ENCODE measurements around the gene CLDN10.

The CLDN10 gene

DNA sequence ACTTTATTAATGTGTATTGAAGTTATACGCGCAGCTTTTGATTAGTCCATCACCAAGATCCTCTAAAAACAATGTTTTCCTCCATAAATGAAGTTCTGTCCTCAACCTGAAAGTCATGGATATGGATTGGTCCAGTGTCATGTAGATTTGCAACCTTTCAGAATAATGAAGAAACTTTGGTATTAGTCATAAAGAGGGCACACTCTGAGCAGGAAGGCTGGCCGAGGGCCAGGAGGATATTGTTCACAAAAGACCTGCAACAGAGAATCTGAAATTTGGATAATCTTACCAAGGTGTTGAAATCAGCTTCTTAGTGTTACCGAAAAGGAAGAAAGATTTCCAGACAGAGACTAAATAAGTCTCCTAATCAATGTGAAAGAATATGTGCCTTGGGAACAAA, 20.7 kb downstream of the CLDN10 start:
- Histone ChIP-seq H3K4me1 (ENCODE audit: control insufficient read depth, insufficient read depth, low read length) (no peaks in the 10 kb centered on the region), H3K27ac (ENCODE audit: low read depth, low read length) (no peak overlapping the region), H3K9ac (ENCODE audit: low read length) (no peak overlapping the region), H3K36me3 (ENCODE audit: control insufficient read depth, insufficient read depth, low read length) (no peaks in the 10 kb centered on the region), H3K4me3 (ENCODE audit: low read length) (no peak overlapping the region), H3K27me3 (ENCODE audit: control insufficient read depth, insufficient read depth, low read length) (no peaks in the 10 kb centered on the region)

DNA sequence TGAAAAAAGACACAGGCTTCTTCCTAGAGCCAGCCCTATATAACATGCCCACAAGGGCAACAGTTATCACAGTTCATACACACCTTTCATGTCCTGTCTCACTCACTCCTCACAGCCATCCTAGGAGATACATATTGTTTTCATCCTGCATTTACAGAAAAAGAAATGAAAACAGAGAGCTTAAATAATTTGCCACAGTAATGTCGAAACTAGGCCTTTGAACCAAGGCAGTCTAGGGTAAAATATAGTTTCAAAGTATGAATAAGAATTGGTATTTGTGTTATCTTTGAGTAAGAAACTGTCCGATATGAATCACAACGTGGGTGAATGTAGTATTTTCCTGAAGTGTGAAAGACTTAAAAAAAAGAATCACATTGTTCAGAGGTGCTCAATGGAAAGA, 26.8 kb downstream of the CLDN10 start:
- H3K9ac ChIP-seq (ENCODE audit: low read length), result no peak overlapping the region
- no peak overlapping the region for H3K4me3 ChIP-seq (ENCODE audit: low read length)
- no peaks in the 10 kb centered on the region for H3K4me1 ChIP-seq (ENCODE audit: control insufficient read depth, insufficient read depth, low read length)
- H3K27me3 ChIP-seq (ENCODE audit: control insufficient read depth, insufficient read depth, low read length), result no peaks in the 10 kb centered on the region
- no peak overlapping the region for H3K27ac ChIP-seq (ENCODE audit: low read depth, low read length)
- H3K36me3 ChIP-seq (ENCODE audit: control insufficient read depth, insufficient read depth, low read length), result peaks cover 7% of the 10 kb centered on the region

DNA sequence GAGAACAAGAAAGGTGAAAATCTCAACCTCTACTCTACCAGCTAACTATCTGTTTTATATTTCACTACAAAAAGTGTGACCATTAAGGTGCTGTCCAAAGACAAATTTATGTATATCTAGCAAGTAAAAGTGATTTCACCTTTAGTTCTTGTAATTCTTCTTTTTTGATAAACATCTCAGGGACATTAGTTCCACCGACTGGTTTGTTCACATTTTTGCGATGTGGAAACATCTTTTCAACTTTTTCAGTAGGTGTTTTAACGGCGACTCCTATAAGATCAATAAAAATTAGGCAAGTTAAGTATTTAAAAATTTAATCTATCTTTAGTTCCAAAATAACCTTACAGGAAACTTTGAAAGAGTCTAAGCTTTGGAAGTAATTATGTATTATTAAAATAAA, 33.3 kb downstream of the CLDN10 start:
- H3K27ac ChIP-seq (ENCODE audit: low read depth, low read length), result no peak overlapping the region
- H3K9ac ChIP-seq (ENCODE audit: low read length), result no peak overlapping the region
- H3K27me3 ChIP-seq (ENCODE audit: control insufficient read depth, insufficient read depth, low read length), result no peaks in the 10 kb centered on the region
- H3K36me3 ChIP-seq (ENCODE audit: control insufficient read depth, insufficient read depth, low read length), result peaks cover 10% of the 10 kb centered on the region
- no peaks in the 10 kb centered on the region for H3K4me1 ChIP-seq (ENCODE audit: control insufficient read depth, insufficient read depth, low read length)
- H3K4me3 ChIP-seq (ENCODE audit: low read length), result no peak overlapping the region

DNA sequence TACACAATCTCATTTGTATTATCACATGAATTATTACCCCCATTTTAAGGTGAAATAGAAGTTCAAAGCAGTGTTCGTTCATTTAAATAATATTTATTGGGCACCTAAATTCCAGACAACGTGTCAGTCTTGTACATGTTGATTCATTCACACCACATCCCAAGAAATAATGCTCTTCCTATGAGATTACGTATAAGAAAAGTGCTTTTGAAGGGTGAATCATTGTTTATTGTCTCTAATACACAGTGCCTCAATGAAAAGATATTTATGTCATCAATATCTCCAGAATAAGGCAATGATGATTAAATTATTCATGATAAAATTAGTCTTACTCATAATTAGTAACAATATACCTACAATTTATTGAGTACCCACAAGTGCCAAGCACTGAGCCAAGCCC, 35.6 kb downstream of the CLDN10 start:
- Histone ChIP-seq H3K27ac (ENCODE audit: low read depth, low read length) (no peak overlapping the region), H3K4me1 (ENCODE audit: control insufficient read depth, insufficient read depth, low read length) (no peaks in the 10 kb centered on the region), H3K27me3 (ENCODE audit: control insufficient read depth, insufficient read depth, low read length) (no peaks in the 10 kb centered on the region), H3K36me3 (ENCODE audit: control insufficient read depth, insufficient read depth, low read length) (peaks cover 3% of the 10 kb centered on the region), H3K4me3 (ENCODE audit: low read length) (no peak overlapping the region), H3K9ac (ENCODE audit: low read length) (no peak overlapping the region)

- Histone ChIP-seq H3K4me1 (ENCODE audit: control insufficient read depth, insufficient read depth, low read length) (no peaks in the 10 kb centered on the region), H3K27me3 (ENCODE audit: control insufficient read depth, insufficient read depth, low read length) (no peaks in the 10 kb centered on the region), H3K36me3 (ENCODE audit: control insufficient read depth, insufficient read depth, low read length) (peaks cover 3% of the 10 kb centered on the region), H3K27ac (ENCODE audit: low read depth, low read length) (no peak overlapping the region), H3K9ac (ENCODE audit: low read length) (no peak overlapping the region), H3K4me3 (ENCODE audit: low read length) (no peak overlapping the region)
Observed at GRCh38 chr13:95588721-95589120, 36.2 kb downstream of the CLDN10 start.

DNA sequence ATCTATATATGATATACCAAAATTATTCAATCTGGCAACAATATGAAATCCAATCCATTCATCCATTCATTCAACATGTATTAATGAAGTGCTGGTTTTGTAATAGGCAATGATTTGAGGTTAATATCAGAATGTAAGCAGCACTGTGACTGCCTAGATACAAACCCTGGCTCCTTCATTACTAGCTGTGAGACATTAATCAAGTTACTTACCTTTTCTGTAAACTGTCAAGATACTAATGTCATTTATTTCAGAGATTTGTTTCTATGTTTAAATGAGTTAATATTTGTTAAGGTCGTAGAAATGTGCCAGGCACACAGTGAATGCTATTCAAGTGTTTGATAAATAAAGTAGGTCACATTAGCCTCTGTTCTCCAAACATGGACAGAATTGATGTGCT, 40.9 kb downstream of the CLDN10 start:
- H3K27ac ChIP-seq (ENCODE audit: low read depth, low read length), result no peak overlapping the region
- peaks cover 3% of the 10 kb centered on the region for H3K36me3 ChIP-seq (ENCODE audit: control insufficient read depth, insufficient read depth, low read length)
- no peaks in the 10 kb centered on the region for H3K4me1 ChIP-seq (ENCODE audit: control insufficient read depth, insufficient read depth, low read length)
- H3K4me3 ChIP-seq (ENCODE audit: low read length), result no peak overlapping the region
- H3K27me3 ChIP-seq (ENCODE audit: control insufficient read depth, insufficient read depth, low read length), result no peaks in the 10 kb centered on the region
- no peak overlapping the region for H3K9ac ChIP-seq (ENCODE audit: low read length)

GRCh38 chr13:95596701-95597100, 44.2 kb downstream of the CLDN10 start:
- Histone ChIP-seq H3K4me1 (ENCODE audit: control insufficient read depth, insufficient read depth, low read length) (no peaks in the 10 kb centered on the region), H3K4me3 (ENCODE audit: low read length) (no peak overlapping the region), H3K27me3 (ENCODE audit: control insufficient read depth, insufficient read depth, low read length) (no peaks in the 10 kb centered on the region), H3K36me3 (ENCODE audit: control insufficient read depth, insufficient read depth, low read length) (no peaks in the 10 kb centered on the region), H3K27ac (ENCODE audit: low read depth, low read length) (no peak overlapping the region), H3K9ac (ENCODE audit: low read length) (no peak overlapping the region)

- Histone ChIP-seq H3K9ac (ENCODE audit: low read length) (no peak overlapping the region), H3K4me3 (ENCODE audit: low read length) (no peak overlapping the region), H3K4me1 (ENCODE audit: control insufficient read depth, insufficient read depth, low read length) (no peaks in the 10 kb centered on the region), H3K27ac (ENCODE audit: low read depth, low read length) (no peak overlapping the region), H3K27me3 (ENCODE audit: control insufficient read depth, insufficient read depth, low read length) (no peaks in the 10 kb centered on the region), H3K36me3 (ENCODE audit: control insufficient read depth, insufficient read depth, low read length) (peaks cover 3% of the 10 kb centered on the region)
Observed at GRCh38 chr13:95601216-95601615, 48.7 kb downstream of the CLDN10 start.

DNA sequence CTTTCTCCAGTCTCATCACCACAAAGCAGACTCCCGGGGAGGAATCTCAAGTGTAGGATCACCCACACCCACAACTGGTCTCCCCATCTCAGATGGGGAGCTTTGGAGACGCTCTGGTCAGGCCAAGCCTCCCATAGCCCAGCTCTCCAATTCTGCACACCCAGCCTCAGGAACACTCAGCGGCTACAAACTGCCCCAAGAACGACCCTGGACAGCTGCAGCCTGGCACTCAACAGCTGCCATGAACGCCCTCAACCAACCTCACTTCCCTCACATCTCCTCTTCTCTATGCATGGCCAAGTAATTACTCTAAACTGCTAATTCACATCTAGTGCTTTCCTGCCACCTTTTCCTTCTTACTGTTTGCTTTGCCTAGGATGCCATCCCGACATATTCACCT, 49.4 kb downstream of the CLDN10 start:
- H3K9ac ChIP-seq (ENCODE audit: low read length), result no peak overlapping the region
- no peak overlapping the region for H3K4me3 ChIP-seq (ENCODE audit: low read length)
- H3K27me3 ChIP-seq (ENCODE audit: control insufficient read depth, insufficient read depth, low read length), result no peaks in the 10 kb centered on the region
- peaks cover 3% of the 10 kb centered on the region for H3K36me3 ChIP-seq (ENCODE audit: control insufficient read depth, insufficient read depth, low read length)
- H3K27ac ChIP-seq (ENCODE audit: low read depth, low read length), result no peak overlapping the region
- no peaks in the 10 kb centered on the region for H3K4me1 ChIP-seq (ENCODE audit: control insufficient read depth, insufficient read depth, low read length)

GRCh38 chr13:95603887-95604555, 51.5 kb downstream of the CLDN10 start:
- H3K27me3 ChIP-seq (ENCODE audit: control insufficient read depth, insufficient read depth, low read length), result no peaks in the 10 kb centered on the region
- no peak overlapping the region for H3K9ac ChIP-seq (ENCODE audit: low read length)
- no peak overlapping the region for H3K4me3 ChIP-seq (ENCODE audit: low read length)
- peak overlapping the region; percentile 54 for H3K27ac ChIP-seq (ENCODE audit: low read depth, low read length)
- H3K36me3 ChIP-seq (ENCODE audit: control insufficient read depth, insufficient read depth, low read length), result peaks cover 3% of the 10 kb centered on the region
- H3K4me1 ChIP-seq (ENCODE audit: control insufficient read depth, insufficient read depth, low read length), result no peaks in the 10 kb centered on the region

GRCh38 chr13:95604556-95604915, 52.0 kb downstream of the CLDN10 start:
- Histone ChIP-seq H3K36me3 (ENCODE audit: control insufficient read depth, insufficient read depth, low read length) (peaks cover 3% of the 10 kb centered on the region), H3K27ac (ENCODE audit: low read depth, low read length) (no peak overlapping the region), H3K9ac (ENCODE audit: low read length) (no peak overlapping the region), H3K4me3 (ENCODE audit: low read length) (no peak overlapping the region), H3K27me3 (ENCODE audit: control insufficient read depth, insufficient read depth, low read length) (no peaks in the 10 kb centered on the region), H3K4me1 (ENCODE audit: control insufficient read depth, insufficient read depth, low read length) (no peaks in the 10 kb centered on the region)

- Histone ChIP-seq H3K27me3 (ENCODE audit: control insufficient read depth, insufficient read depth, low read length) (no peaks in the 10 kb centered on the region), H3K36me3 (ENCODE audit: control insufficient read depth, insufficient read depth, low read length) (peaks cover 3% of the 10 kb centered on the region), H3K27ac (ENCODE audit: low read depth, low read length) (no peak overlapping the region), H3K4me1 (ENCODE audit: control insufficient read depth, insufficient read depth, low read length) (no peaks in the 10 kb centered on the region), H3K9ac (ENCODE audit: low read length) (no peak overlapping the region), H3K4me3 (ENCODE audit: low read length) (no peak overlapping the region)
Observed at GRCh38 chr13:95605448-95606125, 53.1 kb downstream of the CLDN10 start.

DNA sequence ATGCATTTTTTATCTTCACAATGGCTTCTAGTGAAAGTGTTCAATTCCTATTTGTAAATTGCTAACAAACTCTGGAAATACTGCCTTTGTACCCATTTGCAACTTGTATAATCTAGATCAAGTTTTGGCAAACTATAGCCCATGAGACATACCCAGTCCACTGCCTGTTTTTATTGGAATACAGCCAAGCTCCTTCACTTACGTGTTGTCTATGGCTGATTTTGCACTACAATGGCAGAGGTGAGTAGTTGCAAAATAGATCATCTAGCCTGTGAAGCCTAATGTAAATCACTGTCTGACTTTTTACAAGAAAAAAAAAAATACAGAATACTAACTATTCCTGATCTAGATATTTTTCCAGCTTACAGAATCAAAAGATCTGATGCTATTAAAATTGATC, 54.8 kb downstream of the CLDN10 start:
- Histone ChIP-seq H3K27me3 (ENCODE audit: control insufficient read depth, insufficient read depth, low read length) (no peaks in the 10 kb centered on the region), H3K9ac (ENCODE audit: low read length) (no peak overlapping the region), H3K4me3 (ENCODE audit: low read length) (no peak overlapping the region), H3K36me3 (ENCODE audit: control insufficient read depth, insufficient read depth, low read length) (no peaks in the 10 kb centered on the region), H3K27ac (ENCODE audit: low read depth, low read length) (no peak overlapping the region), H3K4me1 (ENCODE audit: control insufficient read depth, insufficient read depth, low read length) (no peaks in the 10 kb centered on the region)
